GM19372 (cell line): Measurements from ENCODE around the gene CERS6.
"Not testable (repeated sequence)": the region's sequence is repeated elsewhere in the genome, so short reads cannot be mapped to it uniquely, and the experiment has no call there.

Source experiments
- ATAC-seq: cut with Tn5 transposase; IDR thresholded peaks from one replicate; pipeline ENCODE4 v1.9.1; 2021; ENCODE audit warnings: mild to moderate bottlenecking, low read depth, moderate library complexity; ENCODE audit not compliant: unreplicated experiment

Gene CERS6

GRCh38 chr2:168748461-168748860 lies 292.4 kb downstream of the CERS6 start:
- ATAC-seq = no peak

DNA sequence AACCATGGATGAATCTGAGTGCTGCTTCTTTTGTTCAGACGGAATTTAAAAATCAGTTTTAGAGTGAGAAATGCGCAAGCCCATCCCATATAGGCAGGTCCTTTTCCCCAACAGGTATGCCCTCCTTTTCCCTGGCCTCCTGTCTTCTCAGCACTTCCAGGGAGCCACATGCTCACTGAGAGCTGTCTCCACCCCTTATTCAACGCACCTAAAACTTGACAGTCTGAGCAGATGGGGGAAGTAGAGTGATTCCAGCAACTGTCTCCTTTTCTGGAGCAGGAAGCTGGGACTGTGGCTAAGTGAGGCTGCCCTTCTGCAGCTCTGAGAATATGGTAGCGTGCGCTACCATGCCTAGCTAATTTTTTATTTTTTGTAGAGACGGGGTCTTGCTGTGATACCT lies 293.2 kb downstream of the CERS6 start:
- no peak for ATAC-seq

- ATAC-seq = peak; percentile 95
Measured at GRCh38 chr2:168751104-168751740, 295.1 kb downstream of the CERS6 start.

DNA sequence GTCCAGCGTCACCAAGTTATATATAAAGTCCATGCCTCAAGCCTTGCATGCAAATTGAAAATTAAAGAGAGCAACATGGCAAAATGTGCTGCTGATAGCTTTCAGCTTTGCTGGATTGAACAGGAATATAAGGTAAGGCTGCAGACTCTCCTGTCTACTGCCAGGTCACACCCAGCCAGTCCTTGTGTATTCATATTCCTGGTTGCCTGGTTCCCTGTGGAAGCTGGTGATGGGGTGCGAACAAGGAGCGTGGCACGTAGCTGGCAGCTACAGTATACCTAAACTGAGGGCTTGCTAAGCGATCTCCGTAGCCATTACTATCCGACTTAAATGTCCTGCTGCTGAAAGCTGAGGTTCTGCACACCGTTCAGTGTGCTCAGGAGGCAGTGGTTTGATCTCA lies 296.3 kb downstream of the CERS6 start:
- ATAC-seq = no peak

DNA sequence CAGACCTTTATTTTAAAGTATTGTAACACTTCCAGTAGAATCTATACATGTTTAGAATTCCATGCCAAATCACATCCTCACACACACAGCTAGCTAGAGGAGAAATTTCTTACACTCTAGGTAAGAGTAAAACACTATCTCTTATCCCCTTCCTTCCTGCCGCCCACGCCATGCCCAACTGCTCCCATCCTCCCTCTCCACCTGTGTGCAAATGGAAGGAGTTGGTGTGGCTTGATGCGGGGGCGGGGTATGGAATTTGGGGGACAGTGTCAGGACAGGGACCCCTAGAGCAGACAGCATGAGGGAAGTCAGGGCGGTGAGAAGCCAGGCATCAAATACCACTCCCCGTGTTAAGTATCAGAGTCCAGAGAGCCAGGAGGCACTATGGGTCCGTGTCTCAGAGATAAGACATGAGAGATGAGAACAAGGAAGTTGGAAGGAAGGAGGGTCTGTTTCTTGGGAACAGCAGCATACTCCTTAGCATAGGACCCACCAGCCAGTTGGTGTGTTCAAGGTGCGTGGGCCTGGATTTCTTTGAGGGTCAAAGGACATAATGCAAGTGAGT lies 297.8 kb downstream of the CERS6 start:
- ATAC-seq = no peak

GRCh38 chr2:168757223-168757622 lies 301.2 kb downstream of the CERS6 start:
- no peak for ATAC-seq

GRCh38 chr2:168758970-168759820 lies 303.1 kb downstream of the CERS6 start:
- ATAC-seq = peak; percentile 86

- no peak for ATAC-seq
Measured at GRCh38 chr2:168765401-168765800, 309.3 kb downstream of the CERS6 start.

GRCh38 chr2:168766600-168766999 lies 310.5 kb downstream of the CERS6 start:
- no peak for ATAC-seq

DNA sequence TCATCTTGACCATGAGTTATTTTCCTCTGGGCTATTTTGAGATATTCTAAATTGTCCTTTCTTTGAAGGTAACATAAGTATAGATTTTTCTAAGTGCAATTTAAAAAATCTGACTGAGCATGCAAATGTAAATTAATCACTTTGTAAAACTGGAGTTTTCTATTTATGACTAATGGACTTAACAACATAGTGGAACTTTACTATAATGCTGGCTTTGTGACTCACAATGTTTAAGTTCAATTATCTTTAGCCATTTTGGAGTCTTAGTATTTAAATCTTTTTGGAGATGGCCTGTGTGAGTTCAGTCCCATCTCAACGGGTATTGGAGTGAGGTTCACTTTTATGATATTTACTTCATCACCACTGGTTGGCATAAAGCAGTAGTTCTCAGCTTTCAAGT lies 311.2 kb downstream of the CERS6 start:
- no peak for ATAC-seq

DNA sequence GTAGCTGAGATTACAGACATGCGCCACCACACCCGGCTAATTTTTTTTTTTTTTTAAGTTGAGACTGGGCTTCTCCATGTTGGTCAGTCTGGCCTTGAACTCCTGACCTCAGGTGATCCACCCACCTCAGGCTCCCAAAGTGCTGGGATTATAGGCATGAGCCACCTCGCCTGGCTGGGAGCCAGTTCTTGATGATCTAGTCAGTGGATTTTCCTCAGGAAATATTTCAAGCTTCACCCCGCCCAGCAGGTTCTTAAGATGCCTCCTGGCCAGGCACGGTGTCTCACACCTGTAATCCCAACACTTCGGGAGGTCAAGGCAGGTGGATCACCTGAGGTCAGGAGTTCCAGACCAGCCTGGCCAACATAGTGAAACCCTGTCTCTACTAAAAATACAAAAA lies 312.3 kb downstream of the CERS6 start:
- ATAC-seq = not testable (repeated sequence)

DNA sequence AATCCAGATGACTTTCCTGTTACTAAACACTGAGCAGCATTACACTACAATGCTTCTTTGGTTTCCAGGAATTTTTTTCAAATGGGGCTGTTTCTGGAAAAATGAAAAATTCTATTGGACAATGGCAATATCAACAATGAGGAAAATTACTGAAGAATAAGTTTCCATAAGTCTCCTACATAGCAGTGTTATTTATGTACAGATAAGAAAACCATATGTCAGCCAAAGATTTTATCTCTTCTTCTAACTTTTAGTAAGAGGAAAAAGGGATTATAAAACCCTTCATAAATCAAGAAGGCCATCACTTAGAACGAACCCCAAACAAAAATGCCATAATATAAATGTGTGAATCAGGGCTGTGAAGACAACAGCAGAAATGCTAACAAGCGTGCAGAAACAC lies 314.7 kb downstream of the CERS6 start:
- no peak for ATAC-seq

DNA sequence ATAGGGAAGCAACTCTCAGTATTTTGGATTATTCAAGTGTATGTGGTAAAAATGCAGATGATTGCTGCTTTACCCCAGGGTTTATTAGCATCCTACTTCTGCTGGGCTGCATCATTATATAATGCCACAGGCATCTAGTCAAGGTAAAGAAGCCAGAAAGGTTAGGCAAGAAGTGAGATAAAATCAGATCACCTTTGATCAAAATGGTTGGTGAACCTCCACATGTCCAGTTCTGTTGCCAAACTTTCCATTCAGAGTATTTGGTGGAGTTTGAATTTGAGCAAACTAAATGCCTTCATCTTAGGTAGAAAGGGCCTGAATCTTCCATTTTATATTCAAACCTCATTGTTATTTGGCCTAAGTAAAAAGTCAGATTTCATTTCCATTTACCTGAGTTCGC lies 316.6 kb downstream of the CERS6 start:
- ATAC-seq = no peak

DNA sequence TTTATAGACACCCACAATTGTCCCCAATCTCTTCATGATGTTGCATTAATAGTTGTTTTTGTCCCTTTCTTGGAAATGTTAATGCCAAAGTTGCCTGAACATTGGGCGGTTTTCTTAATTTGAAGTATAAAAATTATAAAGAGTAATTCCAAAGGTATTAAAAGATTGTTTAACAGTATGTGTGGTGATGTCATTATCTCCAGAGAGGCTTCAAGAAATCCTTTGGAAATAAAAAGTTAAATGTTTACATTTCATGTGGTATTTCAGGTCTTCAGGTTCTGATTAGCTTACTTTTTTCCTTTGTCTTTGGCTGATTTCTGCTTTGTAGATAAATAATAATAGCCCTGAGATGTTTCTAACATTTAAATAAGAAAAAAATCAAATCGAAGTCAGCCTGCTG lies 317.1 kb downstream of the CERS6 start:
- ATAC-seq = no peak

GRCh38 chr2:168773719-168774521 lies 317.8 kb downstream of the CERS6 start:
- ATAC-seq = peak; percentile 58

GRCh38 chr2:168775837-168776236 lies 319.8 kb downstream of the CERS6 start:
- no peak for ATAC-seq

- ATAC-seq = no peak
Measured at GRCh38 chr2:168780669-168781071, 324.6 kb downstream of the CERS6 start.

DNA sequence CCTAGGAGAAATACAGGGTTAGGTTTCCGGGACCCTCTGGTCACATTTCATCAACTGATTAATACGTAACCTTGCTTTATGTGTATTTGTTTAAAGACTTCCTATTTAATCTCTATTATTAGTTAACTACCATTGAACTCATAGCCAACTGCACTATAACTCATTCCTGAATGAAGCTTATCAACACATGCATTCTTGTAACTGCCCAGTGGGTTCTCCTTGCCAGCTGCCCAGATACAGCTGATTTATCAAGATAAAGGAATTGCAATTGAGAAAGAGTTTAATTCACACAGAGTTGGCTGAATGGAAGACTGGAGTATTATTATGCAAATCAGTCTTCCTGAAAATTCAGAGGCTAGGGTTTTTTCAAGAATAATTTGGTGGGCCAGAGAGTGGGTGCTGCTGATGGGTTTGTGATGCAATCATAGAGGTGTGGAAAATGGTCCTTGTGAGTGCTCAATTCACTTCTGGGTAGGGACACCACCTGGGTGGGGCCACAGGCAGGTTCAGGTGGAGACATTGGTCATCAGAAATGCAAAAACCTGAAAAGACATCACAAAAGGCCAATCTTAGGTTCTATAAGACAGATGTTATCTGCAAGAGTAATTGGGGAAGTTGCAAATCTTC lies 325.2 kb downstream of the CERS6 start:
- ATAC-seq = no peak

DNA sequence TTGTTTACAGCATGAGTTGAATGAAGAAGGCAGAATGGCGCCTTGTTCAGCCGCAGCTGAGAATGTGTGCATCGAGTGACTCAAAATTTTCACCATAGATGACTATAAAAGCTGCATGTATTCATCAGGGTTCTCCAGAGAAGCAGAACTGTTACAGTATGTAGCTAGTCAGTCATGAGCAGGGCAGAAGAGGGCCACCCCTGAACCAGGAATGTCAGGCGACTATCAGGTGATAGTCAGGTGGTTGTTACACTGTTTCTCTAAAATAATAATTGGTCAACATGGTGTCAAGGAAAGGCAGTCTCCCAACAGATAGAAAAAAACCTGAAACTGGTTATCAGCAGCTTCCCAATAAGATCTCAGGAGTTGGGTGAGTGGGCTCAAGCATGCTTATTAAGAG lies 326.2 kb downstream of the CERS6 start:
- no peak for ATAC-seq

- no peak for ATAC-seq
Measured at GRCh38 chr2:168784993-168785392, 328.9 kb downstream of the CERS6 start.
